DMS153 (cell line): ENCODE measurements around the gene SPATA12.

Source experiments
- DNase-seq: peaks from one replicate; lab custom pipeline; 2025; lab: John Stamatoyannopoulos, UW

SPATA12 gene

DNA sequence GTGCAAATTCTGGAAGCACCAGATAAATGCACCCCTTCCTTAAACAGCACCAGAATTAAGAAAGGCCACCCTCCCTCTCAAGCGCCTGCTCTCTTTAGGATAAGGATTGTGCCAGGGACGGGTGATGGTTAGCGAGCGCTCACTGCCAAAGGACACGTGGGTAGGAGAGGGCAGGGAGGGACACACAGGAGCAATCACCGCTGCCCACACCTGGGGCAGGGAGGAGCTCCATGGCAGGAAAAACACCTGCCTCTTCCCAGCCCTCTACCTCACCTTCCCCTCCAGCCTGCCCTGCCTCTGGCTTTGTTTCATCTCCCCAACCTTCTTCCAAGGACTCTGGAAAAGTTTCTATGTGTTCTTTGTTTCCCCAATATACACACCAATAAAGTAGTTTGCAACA lies 7.3 kb upstream of the SPATA12 start:
- no peak for DNase-seq

DNA sequence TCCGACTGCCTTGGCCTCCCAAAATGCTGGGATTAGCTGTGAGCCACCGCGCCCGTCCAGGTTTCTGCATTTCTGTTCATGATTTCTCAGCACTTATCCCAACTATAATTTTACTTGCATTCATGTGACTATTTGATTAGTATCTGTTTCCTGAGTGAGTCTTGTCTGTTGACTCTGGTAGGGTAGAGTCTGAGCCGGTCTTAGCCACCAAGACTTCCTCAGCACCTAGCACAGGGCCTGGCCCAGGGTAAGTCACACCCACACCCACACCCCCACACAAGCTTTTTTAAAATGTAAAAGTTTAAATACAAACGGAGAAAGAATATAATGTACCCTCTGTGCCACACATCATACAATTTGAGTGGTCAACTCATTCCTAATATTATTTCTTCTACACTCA lies 3.1 kb upstream of the SPATA12 start:
- no peak for DNase-seq

DNA sequence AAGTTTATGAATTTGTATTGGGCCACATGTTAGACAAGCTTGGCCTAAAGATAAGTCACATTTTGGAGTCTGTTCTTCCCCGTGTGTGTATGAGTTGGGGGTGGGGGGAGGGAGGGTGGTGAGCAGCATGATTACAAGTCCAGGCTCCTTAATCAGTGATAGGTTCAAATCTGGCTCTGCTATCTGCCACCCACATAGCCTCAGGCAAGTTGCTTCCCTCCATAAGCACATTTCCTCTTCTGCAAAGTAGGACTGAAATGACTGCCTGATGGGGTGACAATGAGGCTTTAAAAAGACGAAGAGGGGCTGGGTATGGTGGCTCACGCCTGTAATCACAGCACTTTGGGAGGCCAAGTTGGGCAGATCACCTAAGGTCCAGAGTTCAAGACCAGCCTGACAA lies 1.1 kb upstream of the SPATA12 start:
- DNase-seq: no peak

DNA sequence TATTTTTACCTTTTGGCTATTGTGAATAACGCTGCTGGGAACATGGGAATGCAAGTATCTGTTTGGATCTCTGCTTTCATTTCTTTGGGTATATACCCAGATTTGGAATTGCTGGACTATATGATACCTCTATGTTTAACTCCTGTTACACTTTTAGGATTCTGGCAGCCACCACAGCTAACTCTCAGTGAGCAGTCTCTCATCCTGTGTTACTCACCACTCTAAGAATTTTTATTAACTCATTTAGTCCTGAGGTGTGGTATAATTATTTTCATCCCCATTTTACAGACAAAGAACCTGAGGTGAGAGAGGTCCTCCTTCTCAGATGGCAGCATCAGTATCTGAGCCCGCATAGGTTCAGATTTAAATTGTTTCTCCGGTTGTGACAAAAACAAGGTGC lies 1.1 kb downstream of the SPATA12 start:
- DNase-seq: no peak

DNA sequence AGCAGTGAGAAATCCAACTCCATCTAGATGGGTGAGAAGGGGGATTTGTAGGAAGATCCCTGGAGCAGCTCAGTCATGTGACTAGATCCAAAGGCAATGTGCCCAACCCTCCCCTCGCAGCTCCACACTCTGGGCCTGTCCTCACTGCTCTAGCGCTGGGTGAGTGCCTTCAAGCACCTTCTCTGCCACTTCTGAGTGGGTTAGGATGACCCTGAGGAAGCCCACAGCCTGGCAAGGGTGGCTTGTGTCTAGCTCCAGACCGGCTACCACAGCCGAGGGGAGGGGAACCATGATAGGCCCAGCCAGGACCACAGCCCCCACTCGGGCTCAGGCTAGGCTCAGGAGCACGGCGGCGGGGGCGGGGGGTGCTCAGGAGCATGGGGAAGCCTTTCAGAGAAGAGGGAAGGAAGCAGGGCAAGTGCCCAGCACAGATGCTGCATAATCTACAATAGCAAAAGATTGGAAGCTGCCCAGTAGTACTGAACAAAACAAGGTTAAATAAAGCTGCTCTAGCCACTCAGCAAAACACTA lies 1.7 kb downstream of the SPATA12 start:
- DNase-seq: no peak

DNA sequence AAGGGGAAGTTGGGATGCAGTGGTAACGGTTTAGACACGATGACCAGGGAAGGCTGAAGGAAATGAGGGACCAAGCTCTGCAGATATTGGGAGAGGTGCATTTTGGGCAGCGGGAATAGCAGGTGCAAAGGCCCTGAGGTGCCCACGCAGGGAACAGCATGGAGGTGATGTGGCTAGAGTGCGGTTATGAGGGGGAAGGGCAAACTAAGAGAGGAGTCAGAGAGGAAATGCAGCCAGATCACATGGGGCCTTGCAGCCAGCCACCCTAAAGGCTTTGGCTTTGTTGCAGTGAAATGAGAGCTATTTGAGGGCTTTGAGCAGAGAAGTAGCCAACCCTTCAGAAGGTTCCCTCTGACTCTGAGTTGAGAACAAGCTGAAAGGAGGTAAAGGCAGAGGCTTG lies 2.6 kb downstream of the SPATA12 start:
- no peak for DNase-seq

DNA sequence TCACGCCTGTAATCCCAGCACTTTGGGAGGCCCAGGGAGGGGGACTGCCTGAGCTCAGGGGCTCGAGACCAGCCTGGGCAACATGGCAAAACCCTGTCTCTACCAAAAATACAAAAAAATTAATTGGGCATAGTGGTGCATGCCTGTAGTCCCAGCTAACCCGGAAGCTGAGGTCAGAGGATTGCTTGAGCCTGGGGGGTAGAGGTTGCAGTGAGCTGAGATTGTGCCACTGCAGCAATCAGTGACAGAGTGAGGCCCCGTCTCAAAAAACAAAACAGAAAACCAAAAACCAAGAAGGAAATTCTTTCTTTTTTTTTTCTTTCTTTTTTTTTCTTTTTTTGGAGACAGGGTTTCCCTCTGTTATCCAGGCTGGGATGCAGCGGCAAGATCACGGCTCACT lies 3.5 kb downstream of the SPATA12 start:
- no peak for DNase-seq

DNA sequence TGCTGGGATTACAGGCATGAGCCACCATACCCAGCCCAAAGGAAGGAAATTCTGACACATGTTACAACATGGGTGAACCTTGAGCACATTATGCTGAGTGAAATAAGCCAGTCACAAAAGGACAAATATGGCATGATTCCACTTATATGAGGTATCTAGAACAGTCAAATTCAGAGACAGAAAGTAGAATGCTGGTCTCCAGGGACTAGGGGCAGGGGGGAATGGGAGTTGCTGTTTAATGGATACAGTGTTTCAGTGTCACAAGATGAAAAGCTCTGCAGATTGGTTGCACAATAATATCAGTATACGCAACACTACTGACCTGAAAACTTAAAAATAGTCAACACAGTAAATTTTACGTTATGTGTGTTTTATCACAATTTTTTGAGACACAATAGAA lies 4.1 kb downstream of the SPATA12 start:
- DNase-seq: no peak

DNA sequence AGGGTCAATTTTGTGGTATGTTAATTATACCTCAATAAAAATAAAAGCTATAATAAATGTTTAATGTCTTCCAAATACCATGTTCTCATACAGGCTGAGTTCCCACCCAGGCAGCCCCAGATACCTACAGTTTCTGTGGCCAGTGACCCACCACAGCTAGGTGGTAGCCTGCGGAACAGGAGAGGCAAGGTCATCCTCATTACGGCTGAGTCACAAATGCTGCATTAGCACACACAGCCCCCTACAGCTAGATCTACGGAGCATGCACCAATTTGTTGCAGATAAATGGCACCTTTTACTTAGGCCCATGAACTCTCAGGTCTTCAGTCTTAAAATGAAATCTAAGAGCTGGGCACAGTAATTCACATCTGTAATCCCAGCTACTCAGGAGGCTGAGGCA lies 5.1 kb downstream of the SPATA12 start:
- no peak for DNase-seq

DNA sequence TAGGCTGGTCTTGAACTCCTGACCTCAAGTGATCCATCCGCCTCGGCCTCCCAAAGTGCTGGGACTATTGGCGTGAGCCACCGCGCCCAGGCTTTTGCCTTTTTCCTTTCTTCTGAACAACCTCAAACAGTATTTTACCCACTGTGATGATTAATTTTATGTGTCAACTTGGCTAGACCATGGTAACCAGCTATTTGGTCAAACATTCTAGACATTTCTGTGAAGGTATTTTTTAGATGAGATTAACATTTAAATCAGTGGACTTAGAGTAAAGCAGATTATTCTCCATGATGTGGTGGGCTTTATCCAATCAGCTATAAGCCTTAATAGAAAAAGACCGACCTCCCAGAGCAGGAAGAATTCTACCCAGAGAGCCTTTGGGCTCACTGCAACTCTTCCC lies 6.0 kb downstream of the SPATA12 start:
- no peak for DNase-seq

DNA sequence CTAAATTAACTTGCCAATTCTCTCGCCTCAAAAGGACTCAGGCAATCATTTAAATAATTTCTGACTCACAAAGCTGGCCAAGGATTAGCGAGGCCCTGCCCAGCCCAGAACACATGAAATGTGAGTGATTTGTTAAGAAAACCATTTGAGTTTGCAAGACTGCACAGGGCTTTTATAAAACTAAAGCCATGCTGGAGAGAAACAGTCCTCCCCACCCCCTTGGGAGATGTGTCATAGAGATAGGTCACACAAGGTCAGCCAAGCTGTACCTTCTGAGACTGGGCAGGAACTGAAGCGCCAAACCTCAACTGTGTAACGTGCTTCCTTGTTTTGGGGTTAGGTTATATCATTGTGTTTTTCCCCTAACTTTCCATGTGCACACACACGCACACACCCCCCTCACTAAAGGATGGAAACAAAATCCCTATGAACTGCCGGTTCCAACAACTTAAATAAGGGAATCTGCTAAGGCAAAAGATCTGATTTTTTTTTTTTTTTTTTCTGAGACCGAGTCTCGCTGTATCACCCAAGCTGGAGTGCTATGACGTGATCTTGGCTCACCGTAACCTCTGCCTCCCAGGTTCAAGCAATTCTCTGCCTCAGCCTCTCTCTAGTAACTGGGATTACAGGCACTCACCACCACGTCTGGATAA lies 8.1 kb downstream of the SPATA12 start:
- no peak for DNase-seq

DNA sequence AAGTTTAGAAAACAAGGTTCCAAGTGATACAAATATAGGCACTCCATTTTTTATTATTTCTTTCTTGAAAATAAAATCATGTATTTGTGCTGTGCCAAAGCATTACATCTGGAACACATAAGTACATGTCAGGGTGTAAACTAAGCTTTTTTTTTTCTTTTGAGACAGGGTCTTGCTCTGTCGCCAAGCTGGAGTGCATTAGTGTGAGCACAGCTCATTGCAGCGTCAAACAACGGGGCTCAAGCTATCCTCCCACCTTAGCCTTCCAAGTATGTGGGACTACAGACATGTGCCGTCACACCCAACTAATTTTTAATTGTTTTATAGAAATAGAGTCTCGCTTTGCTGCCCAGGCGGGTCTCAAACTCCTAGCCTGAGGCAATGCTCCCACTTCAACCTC lies 9.0 kb downstream of the SPATA12 start:
- no peak for DNase-seq

DNA sequence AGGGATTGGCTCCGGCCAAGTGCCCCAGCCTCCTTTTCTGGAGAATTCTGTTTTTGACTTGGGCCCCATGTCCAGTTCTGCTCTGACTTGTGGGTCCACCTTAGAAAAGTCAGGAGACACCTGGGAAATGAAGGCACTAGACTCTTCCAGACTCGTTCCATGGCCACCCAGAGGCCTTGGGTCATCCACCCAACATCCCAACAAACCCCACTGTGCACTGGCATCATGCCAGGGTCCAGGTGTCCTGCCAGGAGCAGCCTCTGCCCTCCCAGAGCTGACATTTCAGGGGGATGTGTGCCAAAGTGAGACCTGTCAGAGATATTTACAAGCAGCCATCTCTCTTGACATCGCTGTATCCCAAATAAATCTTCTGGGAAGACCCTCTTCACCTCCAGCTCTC lies 13.2 kb downstream of the SPATA12 start:
- DNase-seq: no peak

DNA sequence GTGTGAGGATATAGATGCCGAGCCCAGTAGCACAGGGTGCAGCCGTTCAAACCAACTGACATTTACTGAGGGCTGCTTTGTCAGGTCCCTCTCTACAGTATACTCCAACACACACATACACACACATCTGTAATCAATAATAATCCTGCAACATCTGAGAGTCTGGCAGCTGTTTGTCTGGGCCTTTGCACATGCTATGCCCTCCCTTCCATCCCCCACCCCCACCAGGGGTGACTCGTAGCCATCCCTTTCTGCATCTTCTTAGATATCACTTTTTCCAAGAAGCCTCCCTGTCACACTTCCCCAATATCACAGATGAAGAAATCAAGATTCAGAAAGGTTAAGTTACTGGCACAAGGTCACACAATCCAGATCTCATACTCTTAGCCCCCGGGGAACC lies 13.7 kb downstream of the SPATA12 start:
- DNase-seq: no peak

DNA sequence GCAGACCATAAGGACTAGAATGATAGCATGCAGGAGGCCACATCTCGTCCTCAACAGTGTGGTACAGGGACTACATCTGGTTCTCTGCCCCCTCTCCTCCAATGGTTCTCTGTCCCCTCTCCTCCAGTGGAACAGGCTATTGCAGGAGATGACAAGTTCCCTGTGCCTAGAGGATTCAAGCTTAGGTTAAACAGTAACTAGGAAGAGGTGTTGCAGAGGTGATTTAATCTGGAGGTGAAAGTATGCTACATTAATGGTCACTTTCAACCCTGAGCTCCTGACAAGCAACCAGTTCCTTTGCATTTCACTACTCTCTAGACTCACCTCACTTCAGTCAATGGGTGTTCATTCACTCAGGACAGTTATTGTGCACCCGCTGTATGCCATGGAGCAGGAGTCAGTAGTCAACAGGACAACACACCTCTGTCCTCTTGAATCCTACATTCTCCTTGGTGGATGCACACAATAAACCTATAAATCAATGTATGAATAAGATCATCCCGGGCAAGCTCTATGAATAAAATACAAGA lies 16.0 kb downstream of the SPATA12 start:
- no peak for DNase-seq

DNA sequence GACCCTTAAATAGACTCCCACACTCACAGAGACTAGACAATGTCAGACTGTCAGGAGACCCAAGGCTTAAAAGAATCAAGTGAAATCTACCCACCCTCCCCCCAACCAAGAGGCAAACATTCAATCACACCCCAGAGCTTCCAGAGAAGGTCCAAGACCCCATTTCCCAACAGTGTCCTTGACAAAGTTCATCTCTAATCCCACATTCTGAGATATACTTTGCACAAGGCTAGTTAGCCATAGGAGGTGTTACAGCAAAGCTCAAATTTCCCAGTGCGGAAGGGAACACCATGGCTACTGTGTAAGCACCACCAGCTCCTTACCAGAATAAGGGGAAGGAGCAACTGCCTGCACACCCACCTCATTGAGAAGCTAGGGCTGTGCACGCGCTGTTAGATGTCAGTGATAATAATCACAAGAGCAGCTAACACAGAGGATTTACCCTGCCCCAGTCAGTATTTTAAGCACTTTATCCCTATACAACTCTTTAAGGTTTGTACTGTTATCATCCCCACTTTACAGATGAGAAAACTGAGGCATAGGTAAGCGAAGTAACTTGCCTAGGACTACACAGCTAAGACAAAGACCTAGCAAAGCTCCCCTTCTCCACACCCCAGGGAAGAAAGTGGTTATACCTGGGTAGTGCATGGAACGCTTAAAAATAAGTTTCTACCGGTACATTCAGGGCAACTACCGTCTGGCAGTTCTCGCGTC lies 17.3 kb downstream of the SPATA12 start:
- DNase-seq: no peak

DNA sequence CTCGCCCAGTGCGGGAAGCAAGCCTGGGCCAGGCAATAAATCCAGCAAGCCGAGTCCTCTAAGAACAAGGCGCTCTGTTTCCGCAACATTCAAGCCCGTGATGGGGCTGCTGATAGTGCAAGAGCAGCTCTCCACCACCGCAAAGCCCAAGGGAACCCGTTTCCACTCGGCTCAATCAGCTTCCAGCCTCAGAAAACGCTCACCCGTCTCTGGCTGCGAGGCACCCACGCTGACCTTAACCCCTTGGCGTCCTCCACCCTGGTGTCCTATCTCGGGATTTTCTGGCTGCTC lies 17.8 kb downstream of the SPATA12 start:
- peak; percentile 45 for DNase-seq

DNA sequence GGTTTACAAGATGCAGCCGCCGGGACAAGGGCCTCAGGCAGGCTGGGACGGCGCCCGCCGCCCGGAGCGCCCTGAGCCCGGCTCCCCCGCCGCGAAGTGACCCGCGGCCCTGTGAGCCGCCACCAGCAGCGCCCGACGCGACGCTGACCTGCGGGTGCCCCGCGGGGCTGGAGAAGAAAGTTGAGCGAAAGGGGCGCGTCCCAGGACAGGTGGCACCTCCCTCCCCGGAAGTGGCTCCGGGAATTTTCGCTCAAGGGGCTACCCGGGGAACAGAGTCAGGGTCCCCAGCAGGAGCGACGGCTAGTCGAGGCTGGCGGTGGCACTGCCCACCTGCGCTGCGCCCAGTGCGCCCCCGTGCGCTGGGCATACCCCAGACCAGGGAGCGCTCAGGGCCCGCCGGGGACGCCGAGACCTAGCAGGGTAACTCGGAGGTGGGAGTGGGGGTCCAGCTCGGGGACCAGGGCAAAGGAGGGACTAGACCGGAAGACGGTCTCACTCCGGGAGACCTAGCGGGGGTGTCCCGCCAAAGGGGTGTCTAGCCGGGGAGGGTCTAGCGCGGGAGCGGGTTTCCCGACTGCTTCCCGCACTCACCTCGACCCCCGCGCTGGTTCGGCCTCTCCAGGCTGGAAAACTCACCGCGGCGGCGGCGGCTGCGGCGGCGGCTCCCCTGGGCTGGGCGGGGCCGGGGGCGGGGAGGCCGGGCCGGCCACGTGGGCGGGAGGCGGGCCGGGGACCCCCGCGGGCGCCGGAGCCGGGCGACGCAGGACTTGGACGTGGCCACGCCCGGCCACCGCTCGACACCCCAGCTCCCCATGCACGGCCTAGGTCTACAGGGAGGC lies 18.4 kb downstream of the SPATA12 start:
- no peak for DNase-seq

DNA sequence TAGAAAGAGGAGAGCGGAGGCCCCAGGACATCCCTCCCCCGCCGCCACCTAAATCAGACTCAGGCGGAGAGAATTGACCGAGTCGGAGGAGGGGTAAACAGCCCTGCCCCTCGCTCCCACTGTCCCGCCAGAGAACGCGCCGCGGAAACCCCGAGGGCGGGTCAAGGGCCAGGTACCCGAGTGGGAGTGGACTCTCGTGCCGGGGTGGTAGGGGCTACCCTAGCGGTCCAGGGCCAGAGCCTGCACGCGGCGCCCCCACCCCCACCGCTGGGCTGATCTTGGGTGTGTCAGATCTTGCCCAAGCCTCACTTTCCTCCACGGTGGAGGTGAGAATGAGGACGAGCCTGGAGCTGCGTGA lies 19.0 kb downstream of the SPATA12 start:
- DNase-seq: no peak

DNA sequence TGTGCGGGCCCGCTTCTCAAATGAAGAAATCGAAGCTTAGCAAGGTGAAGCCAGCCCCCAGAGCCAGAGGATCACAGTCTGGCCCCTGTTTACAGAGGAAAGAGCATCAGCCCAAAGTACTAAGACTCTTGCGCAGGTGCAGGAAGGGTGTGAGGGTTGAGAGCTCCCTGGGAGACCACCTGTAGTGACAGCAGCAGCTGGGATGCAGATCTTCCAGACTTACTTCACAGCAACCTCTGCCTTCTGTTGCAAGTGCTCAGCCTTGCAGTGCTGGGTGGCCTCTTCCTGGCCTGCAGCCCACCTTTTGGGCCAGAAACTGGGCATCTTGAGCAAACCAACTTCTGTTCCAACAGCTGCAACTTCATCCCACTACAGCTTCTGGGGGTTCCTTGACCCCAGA lies 19.7 kb downstream of the SPATA12 start:
- DNase-seq: no peak

DNA sequence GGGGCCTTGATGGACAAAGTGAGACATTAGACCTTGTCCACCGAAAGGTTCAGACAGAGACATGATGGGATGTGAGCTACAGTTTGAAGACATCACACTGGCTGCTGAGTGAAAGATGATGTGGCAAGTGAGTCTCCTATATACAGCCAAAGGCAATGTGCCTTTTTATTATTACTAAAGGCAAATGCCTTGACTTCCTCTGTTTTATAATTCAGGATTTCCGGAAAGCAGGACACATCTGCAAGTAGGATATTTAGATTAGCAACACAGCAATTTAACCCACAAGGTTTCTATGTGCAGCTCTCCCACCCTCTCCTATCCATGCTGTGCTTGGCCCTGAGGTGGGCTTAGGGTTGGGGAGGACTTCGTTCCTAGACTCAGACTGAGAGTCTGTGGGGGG lies 20.7 kb downstream of the SPATA12 start:
- DNase-seq: no peak

DNA sequence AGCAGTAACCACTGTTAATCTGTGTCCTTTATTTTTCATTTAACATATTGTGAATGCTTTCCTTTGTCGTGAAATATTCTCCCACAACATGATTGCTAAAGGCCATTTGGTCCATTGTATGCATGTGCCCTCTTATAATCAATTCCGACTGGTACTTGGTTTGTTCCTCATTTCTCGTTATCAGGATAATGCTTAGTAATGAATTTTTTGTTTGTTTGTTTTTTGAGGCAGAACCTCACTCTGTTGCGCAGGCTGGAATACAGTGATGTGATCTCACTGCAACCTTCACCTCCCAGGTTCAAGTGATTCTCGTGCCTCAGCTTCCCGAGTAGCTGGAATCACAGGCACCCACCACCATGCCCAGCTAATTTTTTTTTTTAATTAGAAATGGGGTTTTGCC lies 22.0 kb downstream of the SPATA12 start:
- no peak for DNase-seq
